ENCODE results near the gene ZNF786. TPM values are rescaled to one million over a fixed set of nuclear protein-coding genes. Genes with fewer than 3 reads are reported as not detected.

The ZNF786 gene
- total and polyA plus RNA-seq, 9 of the 15 experiments (the other 6 are each of a cell fraction or from before 2014, with no cell fraction given) = 0.31 to 5.4 (median 3.0) TPM

- no peaks in the 10 kb centered on the region for H3K36me3 ChIP-seq (ENCODE audit: control insufficient read depth, insufficient read depth, low read length)
- no TSS peak for BruUV-seq (replicated peaks)
- no peak overlapping the region for H3K9ac ChIP-seq (ENCODE audit: insufficient read depth in 1 of 2, low read depth in 2 of 2, low read length in 2 of 2)
- no peaks in the 10 kb centered on the region for H3K9me1 ChIP-seq (ENCODE audit: control insufficient read depth, insufficient read depth, low read length)
- H3K4me2 ChIP-seq (ENCODE audit: insufficient read depth, low read length) = peak overlapping the region; percentile 8; the same call in 1 of the 2 replicates
- H2AFZ ChIP-seq (ENCODE audit: low read depth, low read length) = peak overlapping the region; percentile 57; the same call in 1 of the 2 replicates
- H3K27ac ChIP-seq (ENCODE audit: extremely low read depth, low read depth, low read length) = no peak overlapping the region
- CTCF ChIA-PET (ENCODE audit: low intra/inter-chr PET ratio) = no interaction called here
- H3K4me3 ChIP-seq = no peak overlapping the region
- TF ChIP-seq TAF15 (IDR thresholded peaks at IDR 0.05; ENCODE audit: low read depth, low read length) (no peak), ZBTB40 (IDR thresholded peaks at IDR 0.05) (no peak), ZBTB40 (CRISPR knock-in tag; IDR thresholded peaks at IDR 0.05) (no peak), GTF2E2 (tag; IDR thresholded peaks at IDR 0.05) (no peak), GTF2A2 (tag; IDR thresholded peaks at IDR 0.05) (no peak)
- no peaks in the 10 kb centered on the region for H3K9me3 ChIP-seq (replicated peaks; ENCODE audit: control insufficient read depth, insufficient read depth, low read depth, low read length)
- POLR2A ChIA-PET = no interaction called here
- intact Hi-C loops (cut with micrococcal nuclease) (loop anchor here (10.0 kb wide), 1 partner anchor 294 kb away; no protein-coding TSS in a partner anchor), in situ Hi-C loops (cut with MboI) (no loop called here)
- WGBS (ENCODE audit: insufficient coverage, low coverage, missing lambda C conversion rate) = 52% methylated on average over 6 of the region's 6 CpGs
- H3K4me1 ChIP-seq (replicated peaks in 1 of 2; ENCODE audit: control insufficient read depth in 2 of 2, insufficient read depth in 2 of 2, low read length in 2 of 2) = peaks cover 0 to 1% of the 10 kb centered on the region in 2 experiments; a peak in 2 of 5 replicates
- ATAC-seq (no peak; the same call in 2 of the 3 replicates), FAIRE-seq (no peak), DNase-seq (ENCODE audit: extremely low read depth in 1 of 4, low spot score in 3 of 4) (no peak)
- peaks cover 19 to 25% of the 10 kb centered on the region in 2 experiments; a peak in 4 of 5 replicates for H3K27me3 ChIP-seq (ENCODE audit: control insufficient read depth in 2 of 2, insufficient read depth in 2 of 2, low read length in 2 of 2)
- H4K20me1 ChIP-seq (replicated peaks; ENCODE audit: control insufficient read depth, insufficient read depth, low read length) = no peaks in the 10 kb centered on the region
- H3K79me2 ChIP-seq (ENCODE audit: control insufficient read depth, insufficient read depth, low read length) = no peaks in the 10 kb centered on the region
Observed at GRCh38 chr7:149099058-149099457, 8.5 kb upstream of the ZNF786 start.
